CMK (cell line): ENCODE measurements around the gene KCNQ1.

Source experiments
- DNase-seq: peaks from one replicate; pipeline ENCODE4 v3.0.0-alpha.2; 2010; ENCODE audit warnings: low read depth

KCNQ1 gene

GRCh38 chr11:2734181-2735052 lies 289.6 kb downstream of the KCNQ1 start:
- no peak for DNase-seq

GRCh38 chr11:2735053-2735589 lies 290.3 kb downstream of the KCNQ1 start:
- no peak for DNase-seq

DNA sequence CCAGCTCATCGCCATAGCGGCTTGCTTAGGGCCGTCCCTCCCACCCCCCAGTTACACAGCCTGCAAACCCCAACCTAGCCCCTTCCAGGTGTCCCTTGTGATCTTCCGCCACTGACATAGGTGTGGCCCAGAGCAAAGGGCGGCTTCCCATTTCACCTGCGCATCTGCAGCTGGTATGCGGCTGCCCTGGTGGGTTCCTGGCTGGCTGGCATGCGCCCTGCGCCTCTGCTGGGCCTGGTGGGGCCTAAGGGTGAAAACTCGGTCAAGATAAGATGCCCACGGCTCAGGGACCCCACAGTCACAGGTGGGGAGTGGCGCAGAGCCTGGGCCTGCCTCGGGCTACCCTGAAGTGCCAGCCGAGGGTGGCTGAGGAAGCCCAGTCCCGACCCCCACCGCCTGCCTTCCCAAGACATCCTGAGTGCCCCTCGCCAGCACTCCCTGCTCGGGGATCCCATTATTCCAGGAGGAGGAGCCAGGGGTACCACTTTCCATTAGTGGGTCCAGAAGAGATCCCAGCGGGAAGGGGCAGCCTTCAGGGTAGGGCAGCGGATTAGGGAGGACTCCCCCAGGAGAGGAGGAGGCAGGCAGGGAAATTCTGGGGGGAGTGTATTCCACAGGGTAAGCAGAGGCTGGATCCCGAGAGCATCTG lies 291.9 kb downstream of the KCNQ1 start:
- no peak for DNase-seq

- no peak for DNase-seq
Observed at GRCh38 chr11:2737226-2737590, 292.4 kb downstream of the KCNQ1 start.

DNA sequence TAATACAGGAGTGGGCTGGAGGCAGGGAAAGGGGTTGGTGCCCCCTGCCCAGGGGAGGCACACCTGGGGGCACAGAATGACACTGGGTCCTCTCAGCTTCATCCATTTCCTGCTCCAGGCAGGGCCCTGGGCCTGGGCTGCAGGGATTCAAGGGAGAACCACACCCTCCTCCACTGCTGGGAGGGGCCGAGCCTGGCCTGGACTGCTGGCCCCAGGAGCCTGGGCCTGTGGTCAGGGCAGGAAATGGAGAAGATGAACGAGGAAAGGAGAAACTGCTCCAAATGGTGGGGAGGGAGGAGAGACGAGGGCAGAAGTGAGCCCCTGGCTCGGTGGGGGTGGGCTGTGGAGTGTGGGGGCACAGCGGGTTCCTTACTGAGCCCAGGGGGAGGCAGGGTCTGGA lies 293.1 kb downstream of the KCNQ1 start:
- no peak for DNase-seq

DNA sequence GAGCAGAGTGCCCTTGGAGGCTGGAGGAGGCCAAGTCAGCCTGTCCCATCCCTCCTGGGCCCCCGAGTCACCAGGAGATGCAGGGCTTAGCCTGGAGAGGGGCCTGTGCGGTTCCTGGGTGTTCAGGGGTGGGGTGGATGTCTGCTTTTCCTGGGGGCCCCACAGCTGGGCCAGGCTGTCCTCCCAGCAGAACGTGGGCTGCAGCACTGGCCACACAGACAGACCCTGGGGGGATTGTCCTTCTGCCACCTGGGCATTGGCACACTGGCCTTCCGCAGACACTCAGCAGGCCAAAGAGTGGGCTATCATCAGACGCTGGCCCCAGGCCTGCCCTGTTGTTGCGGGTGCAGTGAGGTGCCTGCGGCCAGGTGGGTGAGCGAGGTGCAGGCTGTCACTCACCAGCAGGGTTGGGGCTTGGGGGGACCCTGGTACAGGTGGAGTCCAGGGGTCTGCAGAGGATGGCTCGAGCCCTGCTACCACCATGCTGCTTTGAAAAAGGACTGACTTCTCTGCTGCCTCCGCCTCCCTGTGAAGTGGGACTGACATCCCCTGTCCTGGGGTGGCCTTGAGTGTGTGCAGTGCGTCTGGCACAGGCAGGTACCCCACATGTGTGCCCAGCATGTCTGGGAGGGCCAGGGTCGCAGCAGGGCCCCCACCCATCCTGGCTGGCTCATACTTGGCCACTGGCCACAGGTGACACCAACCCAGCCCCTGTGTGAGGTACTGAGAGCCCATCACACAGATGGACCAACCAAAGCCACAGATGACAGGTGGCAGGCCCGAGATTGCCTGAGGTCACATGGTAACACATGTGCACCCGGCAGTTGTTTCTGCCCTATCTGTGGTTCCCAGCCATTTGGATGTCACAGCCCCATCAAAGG lies 294.0 kb downstream of the KCNQ1 start:
- no peak for DNase-seq

GRCh38 chr11:2739531-2740274 lies 294.9 kb downstream of the KCNQ1 start:
- DNase-seq, result no peak

DNA sequence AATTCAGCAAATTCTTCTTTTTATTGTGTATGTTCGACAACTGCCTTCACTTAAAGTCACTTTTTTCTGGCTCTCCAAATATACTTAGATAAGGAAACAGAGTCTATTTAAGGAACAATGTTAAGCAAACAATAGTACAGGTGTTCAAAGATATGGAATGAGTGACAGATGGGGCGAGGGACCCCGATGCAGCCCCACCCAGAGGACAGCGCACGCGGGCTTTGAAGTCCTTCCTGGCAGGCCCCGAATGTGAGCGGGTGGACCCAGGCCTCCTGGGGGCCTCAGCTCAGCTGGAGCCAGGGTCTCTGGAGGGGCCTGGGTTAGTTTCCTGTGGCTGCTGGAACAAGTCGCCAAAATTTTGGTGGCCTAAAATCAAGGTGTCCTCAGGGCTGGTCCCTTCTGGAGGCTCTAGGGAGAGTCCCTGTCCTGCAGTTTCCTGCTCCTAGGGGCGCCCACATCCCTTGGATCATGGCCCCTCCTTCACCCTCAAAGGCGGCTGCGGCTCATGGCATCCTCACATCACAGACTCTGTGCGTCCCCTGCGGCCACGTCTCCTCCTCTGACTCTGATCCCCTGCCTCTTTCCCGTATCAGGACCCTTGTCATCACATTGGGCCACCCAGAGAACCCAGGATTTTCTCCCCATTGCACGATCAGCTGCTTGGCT lies 295.6 kb downstream of the KCNQ1 start:
- DNase-seq, result no peak

DNA sequence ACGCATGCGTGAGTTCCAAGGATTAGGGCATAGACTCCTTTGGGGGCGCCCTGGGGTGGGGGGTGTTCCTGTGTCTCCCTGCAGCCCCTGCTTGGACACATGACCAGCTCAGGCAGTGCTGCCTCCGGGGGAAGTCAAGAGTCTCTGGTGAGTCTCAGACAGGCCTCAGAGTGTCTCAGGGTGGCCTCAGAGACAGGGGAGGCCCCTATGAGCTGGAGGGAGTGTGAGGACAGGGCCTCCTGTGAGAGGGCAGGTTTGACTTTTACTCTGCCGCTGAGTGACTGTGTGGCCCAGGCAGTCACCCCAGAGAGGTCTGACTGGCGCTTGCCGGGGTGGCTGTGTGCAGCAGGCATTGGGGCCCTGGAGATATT lies 296.2 kb downstream of the KCNQ1 start:
- no peak for DNase-seq

DNA sequence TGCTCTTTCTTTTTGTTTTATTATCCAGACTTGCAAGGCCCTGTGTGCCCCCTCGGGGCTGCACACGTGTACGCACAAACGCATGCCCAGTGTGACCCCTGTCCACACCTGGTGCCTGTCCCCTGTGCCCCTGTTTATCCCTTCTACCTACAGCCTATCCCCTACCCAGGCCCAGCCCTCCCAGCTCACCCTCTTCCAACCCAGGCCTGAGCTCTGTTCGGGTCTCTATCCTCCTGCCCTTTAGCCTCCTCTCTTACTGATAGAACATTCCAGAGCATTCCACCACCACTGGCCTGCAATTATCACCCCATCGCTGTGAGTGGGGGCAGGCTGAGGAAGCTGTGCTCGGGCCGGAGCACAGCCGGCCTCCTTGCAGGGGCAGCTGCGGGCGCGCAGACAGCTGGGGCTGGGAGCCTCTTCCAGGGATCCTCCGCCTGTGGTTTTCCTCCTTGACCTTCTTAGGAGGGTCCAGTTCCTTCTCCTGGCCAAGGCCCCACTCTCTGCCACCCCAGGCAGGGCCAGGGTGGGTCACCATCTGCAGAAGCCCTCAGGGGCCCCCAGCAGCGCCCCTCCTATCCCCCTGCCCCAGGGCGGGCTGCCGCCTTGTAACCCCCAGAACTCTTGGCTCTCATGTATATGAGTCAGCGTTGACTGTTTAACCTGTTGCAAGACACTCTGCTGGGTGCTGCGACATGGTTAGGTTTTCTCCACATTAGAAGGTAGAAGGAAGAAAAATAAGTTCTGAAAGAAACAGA lies 296.7 kb downstream of the KCNQ1 start:
- no peak for DNase-seq

- DNase-seq, result no peak
Observed at GRCh38 chr11:2742201-2742600, 297.4 kb downstream of the KCNQ1 start.

DNA sequence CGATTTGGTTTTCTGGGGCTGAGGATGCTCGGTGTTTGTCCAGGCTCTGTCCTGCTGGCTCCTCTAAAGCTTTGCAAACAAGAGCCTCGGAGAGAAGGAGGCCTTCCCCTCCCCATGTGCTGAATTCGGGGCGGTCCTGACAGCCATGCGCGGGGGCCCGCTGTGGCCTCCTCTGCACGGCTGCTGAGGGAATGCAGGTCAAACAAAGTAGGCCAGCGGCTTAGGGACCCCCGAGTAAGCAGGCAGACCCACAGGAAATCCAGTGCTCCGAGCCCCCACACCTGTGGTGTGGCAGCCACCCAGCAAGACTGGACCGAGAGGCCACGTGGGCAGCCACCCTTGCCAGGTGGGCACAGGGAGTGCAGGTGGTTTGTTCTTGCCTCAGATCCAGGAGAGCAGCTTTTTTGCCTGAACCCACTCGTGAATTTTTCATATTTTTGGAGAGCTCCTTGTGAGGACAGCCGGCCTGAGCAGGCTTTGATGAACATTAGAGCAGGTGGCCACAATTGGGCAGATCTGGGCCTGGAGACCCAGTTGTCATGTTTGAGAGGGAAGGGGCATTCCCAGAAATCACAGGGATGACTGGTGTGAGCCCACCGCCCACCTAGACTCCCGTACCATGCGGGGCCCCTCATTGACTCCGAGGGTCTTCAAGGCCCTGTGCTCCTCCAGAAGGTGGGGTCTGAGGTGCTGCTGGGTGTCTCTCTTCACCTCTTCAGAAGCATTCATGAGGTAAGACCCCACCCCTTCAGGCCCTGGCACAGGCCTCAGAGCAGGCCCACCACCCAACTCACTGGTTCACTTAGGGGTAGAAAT lies 298.0 kb downstream of the KCNQ1 start:
- no peak for DNase-seq

DNA sequence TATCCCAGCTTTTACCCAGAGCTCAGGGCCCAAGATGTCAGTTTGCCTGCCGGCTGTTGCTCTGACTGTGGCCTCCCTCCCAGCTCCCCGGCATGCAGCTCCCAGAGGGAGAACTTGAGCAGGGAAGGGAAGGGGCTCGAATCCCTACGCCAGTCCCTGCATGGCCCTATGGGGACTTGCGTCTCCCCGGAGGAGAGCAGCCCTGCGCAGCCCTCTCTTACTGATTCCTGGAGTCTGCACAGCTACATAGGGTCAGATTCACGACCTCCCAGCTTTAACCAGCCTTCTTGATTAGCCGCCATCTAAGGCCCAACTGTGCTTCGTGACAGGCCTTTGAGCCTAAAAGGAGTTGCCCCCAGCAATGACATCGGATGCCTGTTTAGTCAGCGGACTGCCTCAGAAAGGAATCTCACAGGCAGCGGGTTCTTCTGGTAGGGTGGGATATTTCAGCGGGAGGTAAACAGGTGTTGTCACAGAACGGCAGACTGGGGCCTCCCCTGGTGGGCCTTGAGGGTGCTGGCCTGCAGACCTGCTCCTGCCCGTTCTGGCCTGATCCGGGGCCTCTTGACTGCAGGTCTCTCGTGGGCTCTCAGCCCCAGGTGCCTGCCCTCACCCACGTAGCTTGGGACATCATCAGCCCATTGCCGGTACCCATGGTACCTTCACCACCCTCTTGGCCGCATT lies 298.8 kb downstream of the KCNQ1 start:
- DNase-seq, result no peak

DNA sequence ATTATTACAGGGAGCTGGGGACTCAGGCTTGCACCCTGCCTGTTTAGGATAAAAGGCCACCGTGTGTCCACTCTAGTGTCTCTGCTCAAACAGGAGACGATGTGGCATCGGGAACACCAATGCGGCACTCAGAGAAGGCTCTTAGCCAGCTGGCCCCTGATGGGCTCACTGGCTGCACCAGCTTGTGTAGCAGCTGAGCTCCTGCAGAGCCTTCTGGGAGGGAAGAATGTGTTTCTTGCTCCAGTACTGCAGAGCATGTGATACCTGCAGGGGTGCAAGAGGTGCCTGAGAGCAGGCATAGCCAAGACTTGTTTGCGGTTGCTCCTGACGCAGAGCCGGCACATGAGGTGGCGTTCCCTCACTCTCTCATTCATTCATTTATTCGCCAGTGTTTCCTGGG lies 299.4 kb downstream of the KCNQ1 start:
- DNase-seq, result no peak

- DNase-seq, result no peak
Observed at GRCh38 chr11:2745511-2745910, 300.7 kb downstream of the KCNQ1 start.

DNA sequence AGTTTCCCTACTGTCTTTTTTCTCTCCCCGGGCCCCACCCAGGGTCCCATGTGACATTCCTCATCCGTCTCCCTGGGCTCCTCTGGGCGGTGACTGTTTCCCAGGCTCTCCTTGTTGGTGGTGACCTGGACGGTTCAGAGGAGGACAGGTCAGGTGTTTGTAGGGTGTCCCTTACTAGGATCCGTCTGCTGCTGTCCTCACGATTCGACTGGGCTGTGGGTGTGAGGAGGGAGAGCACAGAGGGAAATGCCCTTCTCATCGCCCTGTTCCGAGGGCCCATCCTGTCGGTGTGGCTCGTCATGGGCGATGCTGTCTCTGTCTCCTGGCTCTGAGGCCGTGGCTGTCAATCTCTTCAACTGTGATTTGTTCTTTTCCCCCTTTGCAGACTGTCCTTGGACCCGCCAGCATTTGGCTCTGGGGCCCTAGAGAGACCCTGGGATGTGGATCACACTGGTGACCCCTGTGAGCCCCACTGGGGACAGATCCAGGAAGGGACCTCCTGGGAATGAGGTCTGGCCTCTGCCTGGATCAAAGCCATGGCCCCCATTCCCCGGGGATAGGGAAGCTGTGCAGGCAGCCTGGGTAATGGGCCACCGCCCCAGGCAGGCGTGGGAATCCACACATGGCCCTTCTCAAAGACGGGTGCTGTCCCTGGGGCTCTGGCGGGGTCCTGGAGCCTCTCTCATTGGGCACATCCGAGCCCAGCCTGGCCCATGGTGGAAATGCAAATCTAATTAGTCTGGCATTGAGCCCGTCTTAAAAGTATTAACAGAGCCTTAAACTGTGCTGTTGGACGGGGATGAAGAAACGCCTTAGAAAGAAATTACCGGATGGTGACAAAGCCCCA lies 301.8 kb downstream of the KCNQ1 start:
- DNase-seq, result no peak

GRCh38 chr11:2747248-2748027 lies 302.6 kb downstream of the KCNQ1 start:
- no peak for DNase-seq
